ENCODE results near the gene ANAPC2.

Gene ANAPC2

GRCh38 chr9:137146527-137146918, 41.8 kb downstream of the ANAPC2 start:
- no peak for TF ChIP-seq CTCF (conservative IDR thresholded peaks at IDR 0.05; ENCODE audit: low read depth, low read length)
- H2AFZ ChIP-seq (ENCODE audit: low read depth), result no peak overlapping the region
- H3K9ac ChIP-seq, result no peak overlapping the region
- H3K36me3 ChIP-seq (ENCODE audit: insufficient read depth), result no peaks in the 10 kb centered on the region
- no peak overlapping the region for H3K4me3 ChIP-seq (IDR thresholded peaks at IDR 0.05; ENCODE audit: insufficient read depth, low read depth, low read length)
- no peak overlapping the region for H3K27ac ChIP-seq
- H3K4me2 ChIP-seq, result no peak overlapping the region
- H3K4me1 ChIP-seq (ENCODE audit: low read depth, poor library complexity, severe bottlenecking), result peaks cover 9% of the 10 kb centered on the region
- H3K27me3 ChIP-seq (ENCODE audit: insufficient read depth, low read depth), result peaks cover 36% of the 10 kb centered on the region
- no peaks in the 10 kb centered on the region for H3K79me2 ChIP-seq (ENCODE audit: insufficient read depth, low read depth)
- H4K20me1 ChIP-seq (ENCODE audit: insufficient read depth), result no peaks in the 10 kb centered on the region

GRCh38 chr9:137145731-137146526, 42.4 kb downstream of the ANAPC2 start:
- Histone ChIP-seq H3K27ac (no peak overlapping the region), H3K9ac (no peak overlapping the region), H3K27me3 (ENCODE audit: insufficient read depth, low read depth) (peaks cover 42% of the 10 kb centered on the region), H3K36me3 (ENCODE audit: insufficient read depth) (no peaks in the 10 kb centered on the region), H2AFZ (ENCODE audit: low read depth) (no peak overlapping the region), H4K20me1 (ENCODE audit: insufficient read depth) (no peaks in the 10 kb centered on the region), H3K4me2 (no peak overlapping the region), H3K4me3 (IDR thresholded peaks at IDR 0.05; ENCODE audit: insufficient read depth, low read depth, low read length) (no peak overlapping the region), H3K4me1 (ENCODE audit: low read depth, poor library complexity, severe bottlenecking) (peaks cover 7% of the 10 kb centered on the region), H3K79me2 (ENCODE audit: insufficient read depth, low read depth) (no peaks in the 10 kb centered on the region)
- no peak for TF ChIP-seq CTCF (conservative IDR thresholded peaks at IDR 0.05; ENCODE audit: low read depth, low read length)

GRCh38 chr9:137143459-137143858, 44.9 kb downstream of the ANAPC2 start:
- no peak for TF ChIP-seq CTCF (conservative IDR thresholded peaks at IDR 0.05; ENCODE audit: low read depth, low read length)
- Histone ChIP-seq H2AFZ (ENCODE audit: low read depth) (no peak overlapping the region), H3K27ac (no peak overlapping the region), H3K79me2 (ENCODE audit: insufficient read depth, low read depth) (no peaks in the 10 kb centered on the region), H3K9ac (no peak overlapping the region), H4K20me1 (ENCODE audit: insufficient read depth) (no peaks in the 10 kb centered on the region), H3K4me2 (no peak overlapping the region), H3K27me3 (ENCODE audit: insufficient read depth, low read depth) (peaks cover 57% of the 10 kb centered on the region), H3K4me3 (IDR thresholded peaks at IDR 0.05; ENCODE audit: insufficient read depth, low read depth, low read length) (no peak overlapping the region), H3K36me3 (ENCODE audit: insufficient read depth) (no peaks in the 10 kb centered on the region), H3K4me1 (ENCODE audit: low read depth, poor library complexity, severe bottlenecking) (no peaks in the 10 kb centered on the region)

GRCh38 chr9:137141976-137142936, 46.1 kb downstream of the ANAPC2 start:
- TF ChIP-seq CTCF (conservative IDR thresholded peaks at IDR 0.05; ENCODE audit: low read depth, low read length), result no peak
- no peaks in the 10 kb centered on the region for H3K36me3 ChIP-seq (ENCODE audit: insufficient read depth)
- H3K4me3 ChIP-seq (IDR thresholded peaks at IDR 0.05; ENCODE audit: insufficient read depth, low read depth, low read length), result no peak overlapping the region
- H2AFZ ChIP-seq (ENCODE audit: low read depth), result no peak overlapping the region
- no peak overlapping the region for H3K9ac ChIP-seq
- no peaks in the 10 kb centered on the region for H4K20me1 ChIP-seq (ENCODE audit: insufficient read depth)
- no peaks in the 10 kb centered on the region for H3K79me2 ChIP-seq (ENCODE audit: insufficient read depth, low read depth)
- H3K4me2 ChIP-seq, result no peak overlapping the region
- H3K27me3 ChIP-seq (ENCODE audit: insufficient read depth, low read depth), result peaks cover 68% of the 10 kb centered on the region
- no peaks in the 10 kb centered on the region for H3K4me1 ChIP-seq (ENCODE audit: low read depth, poor library complexity, severe bottlenecking)
- H3K27ac ChIP-seq, result no peak overlapping the region
